ENCODE results near the gene FOXN1. TPM values are rescaled to one million over a fixed set of nuclear protein-coding genes. Genes with fewer than 3 reads are reported as not detected.

FOXN1 gene
- total and polyA plus RNA-seq, 10 of the 15 experiments (the other 5 are each of a cell fraction or from before 2014, with no cell fraction given): not detected

DNA sequence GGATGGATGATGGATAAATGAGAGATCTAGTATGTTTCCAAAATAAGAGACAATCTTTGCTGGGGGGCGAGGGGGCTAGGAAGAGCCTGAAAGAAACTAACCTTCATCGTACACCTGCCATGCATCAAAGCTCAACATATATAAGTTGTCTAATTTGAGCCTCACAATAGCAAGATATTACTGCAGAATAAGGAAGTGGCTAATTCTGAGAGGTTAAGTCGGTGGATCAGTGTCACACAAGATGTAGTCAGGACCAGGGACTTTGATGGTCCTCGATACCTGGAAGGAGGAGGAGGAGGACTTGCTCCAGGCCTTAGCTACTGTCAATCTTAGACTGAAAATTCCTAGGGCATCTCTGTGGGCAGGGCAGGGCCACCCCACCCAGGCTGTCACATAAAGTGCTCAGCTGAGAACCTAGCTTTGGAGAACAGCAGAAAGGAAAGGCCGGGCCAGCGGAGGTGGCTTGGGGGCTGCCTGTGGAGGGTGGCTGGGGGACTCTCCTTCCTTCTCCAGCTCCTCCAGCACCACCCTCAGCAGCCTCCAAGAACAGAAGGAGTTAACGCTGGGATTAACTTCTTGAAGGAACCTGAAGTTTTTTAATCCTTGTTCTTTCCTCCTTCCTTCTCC is 33.2 kb upstream of the FOXN1 start:
- ATAC-seq (no peak; the same call in 2 of the 3 replicates), DNase-seq (ENCODE audit: low read depth, low spot score) (no peak), FAIRE-seq (peak; percentile 71)
- ChIA-PET CTCF (interaction anchor here (1.1 kb wide), 1 partner anchor 28 kb away, joined by 3 read pairs; no protein-coding TSS in a partner anchor), POLR2A (interaction anchor here (0.6 kb wide), 1 partner anchor 28 kb away, joined by 6 read pairs; no protein-coding TSS in a partner anchor), RAD21 (ENCODE audit: unreplicated experiment) (interaction anchor here (0.6 kb wide), 1 partner anchor 13 kb away, joined by 3 read pairs; no protein-coding TSS in a partner anchor), SMC1A (ENCODE audit: uncharacterized antibody, unreplicated experiment) (interaction anchor here (0.5 to 0.6 kb wide), 2 partner anchors 117 to 175 kb away, joined by 3 to 4 read pairs; no protein-coding TSS in a partner anchor)
- TF ChIP-seq SPI1 (IDR thresholded peaks at IDR 0.05; ENCODE audit: borderline replicate concordance, insufficient read depth, low read depth, low read length): peak; percentile 87
- TF ChIP-seq, protein P1, sequence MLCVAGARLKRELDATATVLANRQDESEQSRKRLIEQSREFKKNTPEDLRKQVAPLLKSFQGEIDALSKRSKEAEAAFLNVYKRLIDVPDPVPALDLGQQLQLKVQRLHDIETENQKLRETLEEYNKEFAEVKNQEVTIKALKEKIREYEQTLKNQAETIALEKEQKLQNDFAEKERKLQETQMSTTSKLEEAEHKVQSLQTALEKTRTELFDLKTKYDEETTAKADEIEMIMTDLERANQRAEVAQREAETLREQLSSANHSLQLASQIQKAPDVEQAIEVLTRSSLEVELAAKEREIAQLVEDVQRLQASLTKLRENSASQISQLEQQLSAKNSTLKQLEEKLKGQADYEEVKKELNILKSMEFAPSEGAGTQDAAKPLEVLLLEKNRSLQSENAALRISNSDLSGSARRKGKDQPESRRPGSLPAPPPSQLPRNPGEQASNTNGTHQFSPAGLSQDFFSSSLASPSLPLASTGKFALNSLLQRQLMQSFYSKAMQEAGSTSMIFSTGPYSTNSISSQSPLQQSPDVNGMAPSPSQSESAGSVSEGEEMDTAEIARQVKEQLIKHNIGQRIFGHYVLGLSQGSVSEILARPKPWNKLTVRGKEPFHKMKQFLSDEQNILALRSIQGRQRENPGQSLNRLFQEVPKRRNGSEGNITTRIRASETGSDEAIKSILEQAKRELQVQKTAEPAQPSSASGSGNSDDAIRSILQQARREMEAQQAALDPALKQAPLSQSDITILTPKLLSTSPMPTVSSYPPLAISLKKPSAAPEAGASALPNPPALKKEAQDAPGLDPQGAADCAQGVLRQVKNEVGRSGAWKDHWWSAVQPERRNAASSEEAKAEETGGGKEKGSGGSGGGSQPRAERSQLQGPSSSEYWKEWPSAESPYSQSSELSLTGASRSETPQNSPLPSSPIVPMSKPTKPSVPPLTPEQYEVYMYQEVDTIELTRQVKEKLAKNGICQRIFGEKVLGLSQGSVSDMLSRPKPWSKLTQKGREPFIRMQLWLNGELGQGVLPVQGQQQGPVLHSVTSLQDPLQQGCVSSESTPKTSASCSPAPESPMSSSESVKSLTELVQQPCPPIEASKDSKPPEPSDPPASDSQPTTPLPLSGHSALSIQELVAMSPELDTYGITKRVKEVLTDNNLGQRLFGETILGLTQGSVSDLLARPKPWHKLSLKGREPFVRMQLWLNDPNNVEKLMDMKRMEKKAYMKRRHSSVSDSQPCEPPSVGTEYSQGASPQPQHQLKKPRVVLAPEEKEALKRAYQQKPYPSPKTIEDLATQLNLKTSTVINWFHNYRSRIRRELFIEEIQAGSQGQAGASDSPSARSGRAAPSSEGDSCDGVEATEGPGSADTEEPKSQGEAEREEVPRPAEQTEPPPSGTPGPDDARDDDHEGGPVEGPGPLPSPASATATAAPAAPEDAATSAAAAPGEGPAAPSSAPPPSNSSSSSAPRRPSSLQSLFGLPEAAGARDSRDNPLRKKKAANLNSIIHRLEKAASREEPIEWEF (IDR thresholded peaks at IDR 0.05; ENCODE audit: insufficient replicate concordance, low read depth, low read length): no peak
- 34% methylated on average over 7 of the region's 7 CpGs for WGBS (ENCODE audit: insufficient coverage, insufficient replicate concordance, low lambda C conversion rate, missing lambda C conversion rate)
- Histone ChIP-seq H3K27me3 (replicated peaks in 1 of 2; ENCODE audit: control insufficient read depth in 2 of 2, insufficient read depth in 2 of 2, low read length in 1 of 2) (no peaks in the 10 kb centered on the region), H3K9ac (ENCODE audit: control insufficient read depth, insufficient read depth, low read length) (no peak overlapping the region), H4K20me1 (ENCODE audit: control insufficient read depth, insufficient read depth) (0 out of 2 replicates have a peak, but pooled peaks cover 3% of the 10 kb centered on the region), H2AFZ (ENCODE audit: control insufficient read depth, low read depth, low read length) (no peak overlapping the region), H3K4me1 (ENCODE audit: control insufficient read depth, insufficient read depth, low read length) (peaks cover 58% of the 10 kb centered on the region), H3K79me2 (ENCODE audit: control insufficient read depth, insufficient read depth, low read length) (no peaks in the 10 kb centered on the region), H3K9me3 (replicated peaks; ENCODE audit: control insufficient read depth, insufficient read depth, low read length) (no peaks in the 10 kb centered on the region), H3K27ac (ENCODE audit: control insufficient read depth, insufficient read depth) (no peak overlapping the region), H3K36me3 (ENCODE audit: control insufficient read depth in 2 of 2, insufficient read depth in 2 of 2, low read length in 1 of 2) (no peaks in the 10 kb centered on the region), H3K4me2 (ENCODE audit: control insufficient read depth, insufficient read depth) (no peak overlapping the region), H3K4me3 (no peak overlapping the region)
- in situ Hi-C loops (cut with MboI) (no loop called here), intact Hi-C loops (cut with micrococcal nuclease; ENCODE audit: unreplicated experiment) (no loop called here)
- BruUV-seq (replicated peaks): no TSS peak

All from GM12878 (cell line).